Subcutaneous abdominal adipose tissue (tissue), 5 donors: ENCODE results near the gene SCYGR3.
"Not testable (repeated sequence)": the region's sequence is repeated elsewhere in the genome, so short reads cannot be mapped to it uniquely, and the experiment has no call there.

Source experiments
- H3K27ac ChIP-seq: one replicate; pipeline ENCODE4 v1.7.0; 2013; ENCODE audit warnings: low read depth, mild to moderate bottlenecking, inconsistent platforms, low read length, moderate library complexity
- H3K27me3 ChIP-seq, 5 donors: one replicate each; pipeline ENCODE4 v1.7.0; 2013; ENCODE audit warnings: low read length in 5 of 5, inconsistent platforms in 1 of 5; ENCODE audit not compliant: control insufficient read depth in 5 of 5, insufficient read depth in 4 of 5
- H3K36me3 ChIP-seq, 5 donors: one replicate each; pipeline ENCODE4 v1.7.0; 2013; ENCODE audit warnings: low read length in 5 of 5; ENCODE audit not compliant: control insufficient read depth in 5 of 5, insufficient read depth in 5 of 5
- H3K4me1 ChIP-seq, 5 donors: one replicate each; pipeline ENCODE4 v1.7.0; 2013; ENCODE audit warnings: low read length in 5 of 5, mild to moderate bottlenecking in 3 of 5, moderate library complexity in 1 of 5; ENCODE audit not compliant: control insufficient read depth in 5 of 5, insufficient read depth in 5 of 5
- H3K4me3 ChIP-seq, 5 donors: one replicate each; pipeline ENCODE4 v1.7.0; 2013; ENCODE audit warnings: low read length in 5 of 5, low read depth in 1 of 5
- H3K9ac ChIP-seq, 5 donors: one replicate each; pipeline ENCODE4 v1.7.0; 2013; ENCODE audit warnings: low read length in 5 of 5, mild to moderate bottlenecking in 4 of 5, moderate library complexity in 3 of 5
- H3K9me3 ChIP-seq, 5 donors: one replicate each; pipeline ENCODE4 v1.7.0; 2013; ENCODE audit warnings: low read length in 5 of 5; ENCODE audit not compliant: control insufficient read depth in 5 of 5
- donor health status: healthy.
- donor health status: healthy.
- donor health status: healthy.
- donor health status: healthy.
- donor health status: healthy.

The SCYGR3 gene

DNA sequence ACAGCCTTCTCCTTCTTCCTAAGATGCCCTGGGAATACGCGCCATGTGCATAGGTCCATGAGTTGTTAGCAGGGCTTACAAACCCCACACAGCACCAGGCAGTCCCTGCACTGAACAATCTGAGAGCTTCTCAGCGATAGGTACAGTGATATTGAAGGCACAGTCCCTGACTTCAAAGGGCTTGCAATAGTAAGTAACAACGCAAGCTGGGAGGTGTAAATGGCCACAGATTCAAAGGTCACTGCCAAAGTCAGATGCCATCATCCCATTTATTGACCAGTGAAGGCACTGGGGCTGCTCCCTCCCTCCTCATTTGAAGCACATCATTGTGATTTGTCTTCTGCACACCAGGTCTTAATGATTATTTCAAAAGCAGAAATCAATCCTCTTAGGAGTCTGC, 541 bp upstream of the SCYGR3 start:
- H3K9me3 ChIP-seq: no peaks in the 10 kb centered on the region
- peaks cover 0 to 14% (median 6%) of the 10 kb centered on the region in 5 donors for H3K4me1 ChIP-seq
- no peaks in the 10 kb centered on the region for H3K36me3 ChIP-seq
- H3K4me3 ChIP-seq: no peak overlapping the region
- no peak overlapping the region for H3K9ac ChIP-seq
- no peak overlapping the region for H3K27ac ChIP-seq
- H3K27me3 ChIP-seq: no peaks in the 10 kb centered on the region

DNA sequence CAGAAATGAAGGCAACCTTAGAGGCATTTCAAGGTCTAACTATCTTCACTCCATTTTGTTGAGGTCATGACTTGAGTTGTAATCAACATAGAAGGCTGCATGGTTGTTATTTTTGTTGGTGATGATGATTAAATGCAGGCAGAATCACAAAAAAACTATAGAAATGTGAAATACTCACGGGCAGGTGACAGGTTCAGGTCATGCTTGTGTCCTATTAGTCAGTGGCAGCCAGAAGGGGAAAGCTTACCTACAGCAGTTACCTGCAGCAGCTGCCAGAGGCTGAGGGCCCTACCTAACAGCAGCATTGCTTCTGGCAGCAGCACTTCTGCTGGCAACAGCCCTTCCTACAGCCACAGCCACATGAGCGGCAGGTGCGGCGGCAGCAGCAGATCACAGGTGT, 394 bp downstream of the SCYGR3 start:
- Histone ChIP-seq H3K4me1 (peaks cover 0 to 14% (median 6%) of the 10 kb centered on the region in 5 donors), H3K9me3 (no peaks in the 10 kb centered on the region), H3K27me3 (no peaks in the 10 kb centered on the region), H3K36me3 (no peaks in the 10 kb centered on the region), H3K27ac (no peak overlapping the region), H3K4me3 (no peak overlapping the region), H3K9ac (no peak overlapping the region)

DNA sequence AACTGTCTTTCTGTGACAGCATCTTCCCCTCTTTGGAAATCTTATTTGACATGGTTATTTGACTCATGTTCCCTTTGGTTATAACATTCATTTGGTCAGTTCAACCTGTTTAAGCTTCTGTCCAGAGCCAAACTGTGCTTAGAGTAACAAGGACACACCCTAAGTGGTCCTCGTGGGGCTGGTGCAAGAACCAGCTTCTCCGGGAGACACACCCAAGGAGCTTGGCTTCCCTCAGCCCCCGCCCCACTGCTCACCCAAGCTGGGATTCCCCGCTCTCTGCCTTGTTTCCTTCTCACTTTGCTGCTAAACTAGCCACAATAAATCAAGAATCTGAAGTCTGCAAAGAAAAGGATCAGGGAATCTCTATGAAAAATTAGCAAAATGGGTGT, 1.4 kb downstream of the SCYGR3 start:
- no peaks in the 10 kb centered on the region for H3K27me3 ChIP-seq
- no peaks in the 10 kb centered on the region for H3K36me3 ChIP-seq
- no peak overlapping the region for H3K4me3 ChIP-seq
- H3K27ac ChIP-seq: no peak overlapping the region
- peaks cover 0 to 15% (median 6%) of the 10 kb centered on the region in 5 donors for H3K4me1 ChIP-seq
- no peak overlapping the region for H3K9ac ChIP-seq
- H3K9me3 ChIP-seq: no peaks in the 10 kb centered on the region

DNA sequence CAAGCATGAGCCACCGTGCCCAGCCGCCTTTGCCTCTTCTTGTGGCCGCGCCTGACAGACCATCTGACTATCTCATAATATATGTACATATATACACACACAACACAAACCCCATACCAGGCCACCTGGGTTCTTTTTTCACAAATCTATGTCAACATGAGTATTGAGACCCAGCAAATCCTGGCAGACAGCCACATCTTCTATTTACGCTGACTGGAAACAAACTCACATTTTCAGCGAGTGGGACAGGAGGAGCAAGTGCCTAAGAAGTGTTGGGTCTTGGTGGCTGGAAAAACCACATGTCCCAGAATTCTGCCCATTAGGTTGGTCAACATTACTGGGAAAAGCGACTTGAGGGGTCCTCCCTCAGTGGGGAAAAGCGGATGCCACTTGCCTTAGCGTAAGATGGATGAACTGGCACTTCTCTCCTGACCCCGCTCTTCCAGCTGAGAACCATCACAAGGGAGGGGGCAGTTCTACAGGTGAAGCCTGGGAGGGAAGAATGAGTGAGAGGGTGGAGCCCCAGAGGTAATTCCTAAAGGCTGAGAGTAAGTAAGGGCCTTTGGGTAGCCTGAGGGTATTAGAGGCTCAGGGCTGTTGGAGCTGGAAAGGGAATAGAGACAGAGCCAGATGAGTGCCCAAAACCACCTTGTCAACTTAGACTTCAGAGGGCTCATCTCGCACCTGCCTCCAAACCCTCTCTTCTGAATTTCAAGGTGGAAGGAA, 1.9 kb downstream of the SCYGR3 start:
- Histone ChIP-seq H3K9me3 (no peaks in the 10 kb centered on the region), H3K27me3 (no peaks in the 10 kb centered on the region), H3K4me3 (no peak overlapping the region), H3K9ac (no peak overlapping the region), H3K36me3 (no peaks in the 10 kb centered on the region), H3K4me1 (peaks cover 0 to 20% (median 8%) of the 10 kb centered on the region in 5 donors), H3K27ac (no peak overlapping the region)

- no peak overlapping the region for H3K27ac ChIP-seq
Measured at GRCh38 chr2:227610123-227610522, 4.5 kb downstream of the SCYGR3 start.

GRCh38 chr2:227608561-227609338, 5.9 kb downstream of the SCYGR3 start:
- Histone ChIP-seq H3K27ac (no peak overlapping the region), H3K4me3 (no peak overlapping the region), H3K9me3 (no peaks in the 10 kb centered on the region), H3K9ac (no peak overlapping the region), H3K27me3 (no peaks in the 10 kb centered on the region), H3K4me1 (peaks cover 2 to 20% (median 9%) of the 10 kb centered on the region in 5 donors), H3K36me3 (no peaks in the 10 kb centered on the region)

More at GRCh38 chr2:227610123-227610522, 4.5 kb downstream of the SCYGR3 start:
- H3K27me3 ChIP-seq: no peaks in the 10 kb centered on the region
- peaks cover 2 to 20% (median 9%) of the 10 kb centered on the region in 5 donors for H3K4me1 ChIP-seq
- H3K9ac ChIP-seq: no peak overlapping the region
- no peak overlapping the region for H3K4me3 ChIP-seq
- H3K9me3 ChIP-seq: no peaks in the 10 kb centered on the region
- H3K36me3 ChIP-seq: no peaks in the 10 kb centered on the region

DNA sequence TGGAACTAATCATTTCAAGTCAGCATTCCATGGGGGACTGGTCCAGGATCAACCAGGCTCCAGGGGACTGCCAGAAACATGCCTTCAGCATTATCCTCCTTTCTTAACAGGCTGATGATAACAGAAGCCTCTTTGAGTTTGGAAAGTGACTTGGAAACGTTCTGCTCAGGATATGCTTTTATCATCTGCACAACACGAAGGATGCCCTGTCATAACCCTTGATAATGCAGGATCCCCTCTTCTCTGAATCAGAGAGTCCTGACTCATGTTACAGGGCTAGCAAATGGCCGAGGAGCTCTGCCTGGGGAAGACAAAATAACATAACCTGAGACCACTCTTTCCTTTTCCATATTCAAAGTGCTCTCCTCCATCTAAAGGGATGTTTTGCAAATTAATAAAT, 6.7 kb downstream of the SCYGR3 start:
- Histone ChIP-seq H3K9ac (no peak overlapping the region), H3K36me3 (no peaks in the 10 kb centered on the region), H3K9me3 (no peaks in the 10 kb centered on the region), H3K27ac (no peak overlapping the region), H3K4me1 (peaks cover 2 to 20% (median 9%) of the 10 kb centered on the region in 5 donors), H3K27me3 (no peaks in the 10 kb centered on the region), H3K4me3 (no peak overlapping the region)

GRCh38 chr2:227606476-227606875, 8.2 kb downstream of the SCYGR3 start:
- Histone ChIP-seq H3K4me3 (no peak overlapping the region), H3K36me3 (no peaks in the 10 kb centered on the region), H3K27me3 (no peaks in the 10 kb centered on the region), H3K9me3 (no peaks in the 10 kb centered on the region), H3K4me1 (peaks cover 2 to 20% (median 9%) of the 10 kb centered on the region in 5 donors), H3K9ac (peak overlapping the region in 1 of 5 donors; percentile 63), H3K27ac (peak overlapping the region; percentile 32)

DNA sequence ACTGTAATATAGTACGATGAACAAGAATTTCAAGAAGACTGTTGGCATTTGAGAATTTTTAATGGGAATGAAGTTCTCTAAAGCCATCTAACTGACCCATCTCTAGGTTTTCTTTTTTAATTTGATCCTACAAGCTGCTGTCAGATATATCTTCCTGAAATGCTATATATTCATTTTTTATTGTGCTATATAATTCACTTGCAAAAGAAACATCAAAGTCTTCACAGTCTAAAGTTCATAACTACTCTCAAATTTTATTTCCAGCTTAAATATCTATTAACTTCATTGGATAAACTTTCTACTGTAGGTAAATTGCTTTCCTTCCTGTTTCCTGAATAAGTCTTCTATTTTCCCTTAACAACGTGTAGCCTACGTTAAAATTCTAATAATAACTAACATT, 12.3 kb downstream of the SCYGR3 start:
- no peak overlapping the region for H3K4me3 ChIP-seq
- no peaks in the 10 kb centered on the region for H3K27me3 ChIP-seq
- no peaks in the 10 kb centered on the region for H3K9me3 ChIP-seq
- H3K9ac ChIP-seq: no peak overlapping the region
- H3K4me1 ChIP-seq: peaks cover 0 to 12% (median 4%) of the 10 kb centered on the region in 5 donors
- no peak overlapping the region for H3K27ac ChIP-seq
- H3K36me3 ChIP-seq: no peaks in the 10 kb centered on the region

- not testable (repeated sequence) for H3K27ac ChIP-seq, H3K27me3 ChIP-seq, H3K4me1 ChIP-seq, H3K4me3 ChIP-seq, H3K9me3 ChIP-seq, H3K9ac ChIP-seq, H3K36me3 ChIP-seq
Measured at GRCh38 chr2:227598835-227599503, 15.7 kb downstream of the SCYGR3 start, which contains the start of gene SCYGR2. Gene SCYGR2, plus strand, starts transcription at chr2:227598893. Its CDS starts 0 bp downstream, at chr2:227598893.
